Measurements from ENCODE around the gene IL24.

GRCh38 chr1:206883160-206883559 is 14.1 kb upstream of the IL24 start:
- TF ChIP-seq, protein P1, sequence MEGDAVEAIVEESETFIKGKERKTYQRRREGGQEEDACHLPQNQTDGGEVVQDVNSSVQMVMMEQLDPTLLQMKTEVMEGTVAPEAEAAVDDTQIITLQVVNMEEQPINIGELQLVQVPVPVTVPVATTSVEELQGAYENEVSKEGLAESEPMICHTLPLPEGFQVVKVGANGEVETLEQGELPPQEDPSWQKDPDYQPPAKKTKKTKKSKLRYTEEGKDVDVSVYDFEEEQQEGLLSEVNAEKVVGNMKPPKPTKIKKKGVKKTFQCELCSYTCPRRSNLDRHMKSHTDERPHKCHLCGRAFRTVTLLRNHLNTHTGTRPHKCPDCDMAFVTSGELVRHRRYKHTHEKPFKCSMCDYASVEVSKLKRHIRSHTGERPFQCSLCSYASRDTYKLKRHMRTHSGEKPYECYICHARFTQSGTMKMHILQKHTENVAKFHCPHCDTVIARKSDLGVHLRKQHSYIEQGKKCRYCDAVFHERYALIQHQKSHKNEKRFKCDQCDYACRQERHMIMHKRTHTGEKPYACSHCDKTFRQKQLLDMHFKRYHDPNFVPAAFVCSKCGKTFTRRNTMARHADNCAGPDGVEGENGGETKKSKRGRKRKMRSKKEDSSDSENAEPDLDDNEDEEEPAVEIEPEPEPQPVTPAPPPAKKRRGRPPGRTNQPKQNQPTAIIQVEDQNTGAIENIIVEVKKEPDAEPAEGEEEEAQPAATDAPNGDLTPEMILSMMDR (IDR thresholded peaks at IDR 0.05): no peak
- TF ChIP-seq POLR2A (IDR thresholded peaks at IDR 0.05): no peak

All from testis (tissue), 2 donors.